ENCODE results near the gene SH3PXD2A. TPM values are rescaled to one million over a fixed set of nuclear protein-coding genes. Genes with fewer than 3 reads are reported as not detected.

The SH3PXD2A gene
- total and polyA plus RNA-seq, 8 donors = 3.9 to 16.4 (median 8.0) TPM

- 78 to 79% methylated on average over 6 of the region's 6 CpGs for whole genome bisulfite sequencing, 2 donors
- DNase-seq = no peak
Measured at GRCh38 chr10:103829278-103829677, 26.1 kb downstream of the SH3PXD2A start.

GRCh38 chr10:103828587-103829197, 26.7 kb downstream of the SH3PXD2A start:
- H3K4me1 ChIP-seq = peaks cover 0 to 5% (median 0%) of the 10 kb centered on the region in 3 donors
- no peak for FAIRE-seq
- H3K27me3 ChIP-seq = no peaks in the 10 kb centered on the region
- no peaks in the 10 kb centered on the region for H3K36me3 ChIP-seq
- intact Hi-C loops (cut with DNase I) = no loop called here
- no peak for TF ChIP-seq CTCF (IDR thresholded peaks at IDR 0.05)
- no peak for ATAC-seq
- peak overlapping the region in 1 of 4 donors; percentile 46 for H3K27ac ChIP-seq
- WGBS, 2 donors = 75 to 76% methylated on average over 7 of the region's 7 CpGs
- no peaks in the 10 kb centered on the region for H3K9me3 ChIP-seq
- no peak overlapping the region for H3K4me3 ChIP-seq
- DNase-seq = no peak

More at GRCh38 chr10:103829278-103829677, 26.1 kb downstream of the SH3PXD2A start:
- H3K4me3 ChIP-seq = no peak overlapping the region
- H3K27me3 ChIP-seq = no peaks in the 10 kb centered on the region
- H3K36me3 ChIP-seq = no peaks in the 10 kb centered on the region
- intact Hi-C loops (cut with DNase I) = no loop called here
- peaks cover 0 to 5% (median 4%) of the 10 kb centered on the region in 3 donors for H3K4me1 ChIP-seq
- ATAC-seq = no peak
- no peaks in the 10 kb centered on the region for H3K9me3 ChIP-seq
- H3K27ac ChIP-seq = no peak overlapping the region
- no peak for FAIRE-seq
- TF ChIP-seq CTCF (IDR thresholded peaks at IDR 0.05) = no peak

DNA sequence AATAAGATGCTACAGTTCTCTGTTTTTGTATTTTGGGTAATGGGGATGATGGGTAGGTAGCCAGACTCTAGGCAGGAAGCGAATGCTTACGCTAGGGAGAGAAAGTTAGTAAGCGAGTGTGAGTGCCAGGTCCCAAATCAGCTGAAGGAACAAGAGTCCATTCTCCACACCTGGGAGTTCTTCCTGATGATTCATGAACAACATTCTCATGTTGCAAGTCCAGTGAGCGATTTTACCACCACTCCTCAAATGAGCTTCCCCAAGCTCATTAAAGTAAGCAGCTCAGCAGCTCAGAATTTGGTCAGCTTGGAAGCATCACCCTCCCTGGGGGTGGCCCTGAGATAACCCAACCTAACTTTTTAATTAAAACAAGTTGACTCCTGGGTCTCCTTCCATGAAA, 27.3 kb downstream of the SH3PXD2A start:
- H3K4me3 ChIP-seq = no peak overlapping the region
- ATAC-seq (peak in 3 of 4 donors; percentile 39 to 49 (median 43)), FAIRE-seq (no peak), DNase-seq (no peak)
- H3K27me3 ChIP-seq = no peaks in the 10 kb centered on the region
- no peaks in the 10 kb centered on the region for H3K9me3 ChIP-seq
- no peaks in the 10 kb centered on the region for H3K4me1 ChIP-seq
- peak overlapping the region in 1 of 4 donors; percentile 46 for H3K27ac ChIP-seq
- intact Hi-C loops (cut with DNase I) = no loop called here
- no peak for TF ChIP-seq CTCF (IDR thresholded peaks at IDR 0.05)
- H3K36me3 ChIP-seq = no peaks in the 10 kb centered on the region
- WGBS, 2 donors = 83 to 89% methylated on average over 4 of the region's 4 CpGs

DNA sequence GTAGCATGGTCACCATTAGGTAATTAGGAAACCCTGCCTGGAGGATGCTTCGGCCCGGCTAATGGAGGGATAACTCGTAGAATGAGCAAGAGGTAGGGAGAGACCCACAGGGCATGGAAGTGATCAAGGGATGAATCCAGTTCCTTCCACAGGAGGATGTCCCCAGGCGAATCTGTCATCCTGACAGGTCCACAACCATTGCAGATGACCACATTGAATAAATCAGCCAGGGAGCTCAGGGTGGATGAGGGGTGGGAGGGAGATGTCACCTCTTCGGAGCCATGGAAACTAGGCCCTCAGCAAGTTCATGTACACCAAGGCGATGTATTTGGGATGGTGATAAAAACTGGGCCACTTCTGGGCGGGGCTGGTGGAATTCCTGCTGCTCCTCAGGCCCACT, 28.5 kb downstream of the SH3PXD2A start:
- H3K9me3 ChIP-seq = no peaks in the 10 kb centered on the region
- no peaks in the 10 kb centered on the region for H3K36me3 ChIP-seq
- FAIRE-seq (no peak), DNase-seq (no peak), ATAC-seq (no peak)
- intact Hi-C loops (cut with DNase I) = no loop called here
- no peaks in the 10 kb centered on the region for H3K4me1 ChIP-seq
- no peak overlapping the region for H3K4me3 ChIP-seq
- no peak overlapping the region for H3K27ac ChIP-seq
- TF ChIP-seq CTCF (IDR thresholded peaks at IDR 0.05) = no peak
- WGBS, 2 donors = 93 to 97% methylated on average over 7 of the region's 7 CpGs
- no peaks in the 10 kb centered on the region for H3K27me3 ChIP-seq

GRCh38 chr10:103824281-103824680, 31.1 kb downstream of the SH3PXD2A start:
- H3K36me3 ChIP-seq = no peaks in the 10 kb centered on the region
- no peaks in the 10 kb centered on the region for H3K27me3 ChIP-seq
- TF ChIP-seq CTCF (IDR thresholded peaks at IDR 0.05) = no peak
- no peaks in the 10 kb centered on the region for H3K9me3 ChIP-seq
- H3K27ac ChIP-seq = peak overlapping the region; percentile 49 to 71 (median 62)
- WGBS, 2 donors = 51 to 64% methylated on average over 6 of the region's 6 CpGs
- H3K4me1 ChIP-seq = peaks cover 0 to 4% (median 0%) of the 10 kb centered on the region in 3 donors
- intact Hi-C loops (cut with DNase I) = no loop called here
- H3K4me3 ChIP-seq = no peak overlapping the region
- ATAC-seq (peak in 2 of 4 donors; percentile 6 to 8), FAIRE-seq (no peak), DNase-seq (no peak)

All from pancreas (tissue), 10 donors.